Measurements from ENCODE around the gene SYPL1. TPM values are rescaled to one million over a fixed set of nuclear protein-coding genes. Genes with fewer than 3 reads are reported as not detected.

The SYPL1 gene
- total RNA-seq, 3 donors from 2014 or later = 73.8 to 109 (median 80.8) TPM

- DNase-seq (peak in 2 of 3 donors; percentile 72 to 78), ATAC-seq (peak; percentile 84)
- peak; percentile 79 for TF ChIP-seq CTCF (IDR thresholded peaks at IDR 0.05)
- H3K4me3 ChIP-seq = no peak overlapping the region
- no peaks in the 10 kb centered on the region for H3K36me3 ChIP-seq (ENCODE audit: low read depth)
- no peaks in the 10 kb centered on the region for H3K9me3 ChIP-seq
- no peaks in the 10 kb centered on the region for H3K4me1 ChIP-seq (ENCODE audit: low read depth)
- intact Hi-C loops (cut with DNase I, micrococcal nuclease) = loop anchor here (2.0 kb wide), 1 partner anchor 98 kb away; no protein-coding TSS in a partner anchor
Measured at GRCh38 chr7:106056513-106057203, 55.5 kb downstream of the SYPL1 start.

GRCh38 chr7:106054971-106055532 is 57.1 kb downstream of the SYPL1 start:
- H3K9me3 ChIP-seq = no peaks in the 10 kb centered on the region
- DNase-seq (no peak), ATAC-seq (no peak)
- TF ChIP-seq CTCF (IDR thresholded peaks at IDR 0.05) = no peak
- H3K4me3 ChIP-seq = no peak overlapping the region
- no peaks in the 10 kb centered on the region for H3K4me1 ChIP-seq (ENCODE audit: low read depth)
- intact Hi-C loops (cut with DNase I, micrococcal nuclease) = no loop called here
- H3K36me3 ChIP-seq (ENCODE audit: low read depth) = no peaks in the 10 kb centered on the region

- Histone ChIP-seq H3K9me3 (no peaks in the 10 kb centered on the region), H3K4me1 (ENCODE audit: low read depth) (no peaks in the 10 kb centered on the region), H3K4me3 (no peak overlapping the region), H3K36me3 (ENCODE audit: low read depth) (no peaks in the 10 kb centered on the region)
- ATAC-seq = no peak
- no peak for DNase-seq
- no peak for TF ChIP-seq CTCF (IDR thresholded peaks at IDR 0.05)
- intact Hi-C loops (cut with DNase I, micrococcal nuclease) = no loop called here
Measured at GRCh38 chr7:106054156-106054910, 57.8 kb downstream of the SYPL1 start.

- H3K4me3 ChIP-seq = no peak overlapping the region
- intact Hi-C loops (cut with DNase I, micrococcal nuclease) = no loop called here
- TF ChIP-seq CTCF (IDR thresholded peaks at IDR 0.05) = no peak
- DNase-seq (no peak), ATAC-seq (no peak)
- no peaks in the 10 kb centered on the region for H3K9me3 ChIP-seq
- no peaks in the 10 kb centered on the region for H3K36me3 ChIP-seq (ENCODE audit: low read depth)
- no peaks in the 10 kb centered on the region for H3K4me1 ChIP-seq (ENCODE audit: low read depth)
Measured at GRCh38 chr7:106053109-106053508, 59.0 kb downstream of the SYPL1 start.

- TF ChIP-seq CTCF (IDR thresholded peaks at IDR 0.05) = no peak
- no peaks in the 10 kb centered on the region for H3K36me3 ChIP-seq (ENCODE audit: low read depth)
- H3K9me3 ChIP-seq = no peaks in the 10 kb centered on the region
- H3K4me3 ChIP-seq = no peak overlapping the region
- no peak for DNase-seq
- H3K4me1 ChIP-seq (ENCODE audit: low read depth) = no peaks in the 10 kb centered on the region
- intact Hi-C loops (cut with DNase I, micrococcal nuclease) = no loop called here
- ATAC-seq = no peak
Measured at GRCh38 chr7:106052681-106053080, 59.4 kb downstream of the SYPL1 start.

All from mucosa of descending colon (tissue), 3 donors.